DOHH2 (cell line): ENCODE data around the gene CCDC137.

Experiments used
- CTCF ChIP-seq: fragments of 200-600 bp; sonication (generic); IDR thresholded peaks from one replicate; pipeline ENCODE4 v1.5.1; 2014; ENCODE audit warnings: antibody characterized with exemption, mild to moderate bottlenecking, low read depth, low read length; ENCODE audit not compliant: poor library complexity, severe bottlenecking
- EZH2phosphoT487 ChIP-seq: fragments of 200-600 bp; sonication (generic); IDR thresholded peaks from 2 replicates; pipeline ENCODE4 v1.6.1; 2017; ENCODE audit warnings: borderline replicate concordance, mild to moderate bottlenecking, antibody characterized with exemption, low read length, moderate library complexity, mixed read lengths

GRCh38 chr17:81680150-81680549 lies 13.6 kb downstream of the CCDC137 start:
- TF ChIP-seq CTCF (no peak), EZH2phosphoT487 (no peak)
